ENCODE data around the gene ANAPC16.
A peak's percentile ranks its signal among the peaks of the same experiment; 100 is the strongest.
"Not testable (repeated sequence)": the region's sequence is repeated elsewhere in the genome, so short reads cannot be mapped to it uniquely, and the experiment has no call there.

Gene ANAPC16

GRCh38 chr10:72215611-72216549 lies at the start of gene ANAPC16, which contains the start of gene ASCC1:
Gene ANAPC16 (plus strand): TSS chr10:72216012. CDS start chr10:72223915, 7,903 bp downstream.
Gene ASCC1 (minus strand): TSS chr10:72216276. CDS start chr10:72213298, 2,978 bp downstream.
- FAIRE-seq = peak; percentile 41

DNA sequence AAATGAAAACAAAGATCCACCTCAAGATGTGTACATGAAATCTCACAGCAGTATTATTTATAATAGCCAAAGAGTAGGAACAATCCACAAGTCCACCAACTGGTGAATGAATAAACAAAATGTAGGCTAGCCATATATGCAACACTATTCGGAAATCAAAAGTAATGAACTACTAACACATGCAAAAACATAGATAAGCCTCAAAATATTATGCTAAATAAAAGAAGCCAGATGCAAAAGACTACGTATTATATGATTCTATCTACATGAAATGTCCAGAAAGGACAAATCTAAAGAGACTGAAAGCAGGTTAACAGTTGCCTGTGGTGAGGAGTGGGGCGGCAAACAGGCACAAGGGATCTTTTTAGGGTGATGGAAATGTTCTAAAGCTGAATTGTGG lies 48.7 kb upstream of the ANAPC16 start:
- FAIRE-seq = no peak

DNA sequence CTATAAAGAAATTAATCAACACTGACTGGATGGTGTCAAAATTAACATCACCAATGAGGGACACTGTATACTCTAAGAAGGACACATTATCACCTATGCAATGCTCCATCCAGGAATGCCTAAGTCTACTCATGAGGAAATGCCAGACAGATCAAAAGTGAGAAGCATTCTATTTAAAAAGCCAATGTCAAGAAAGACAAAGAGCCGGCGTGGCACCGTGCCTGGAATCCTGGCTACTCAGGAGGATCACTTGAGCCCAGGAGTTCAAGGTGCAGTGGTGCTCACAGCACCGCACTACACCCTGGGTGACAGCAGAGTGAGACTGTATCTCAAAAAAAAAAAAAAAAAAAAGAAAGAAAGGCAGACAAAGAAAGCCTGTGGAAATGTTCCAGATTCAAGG lies 45.5 kb upstream of the ANAPC16 start:
- FAIRE-seq = no peak

- FAIRE-seq = no peak
Measured at GRCh38 chr10:72170733-72171132, 45.1 kb upstream of the ANAPC16 start.

GRCh38 chr10:72171175-72171630 lies 44.6 kb upstream of the ANAPC16 start:
- FAIRE-seq = no peak

DNA sequence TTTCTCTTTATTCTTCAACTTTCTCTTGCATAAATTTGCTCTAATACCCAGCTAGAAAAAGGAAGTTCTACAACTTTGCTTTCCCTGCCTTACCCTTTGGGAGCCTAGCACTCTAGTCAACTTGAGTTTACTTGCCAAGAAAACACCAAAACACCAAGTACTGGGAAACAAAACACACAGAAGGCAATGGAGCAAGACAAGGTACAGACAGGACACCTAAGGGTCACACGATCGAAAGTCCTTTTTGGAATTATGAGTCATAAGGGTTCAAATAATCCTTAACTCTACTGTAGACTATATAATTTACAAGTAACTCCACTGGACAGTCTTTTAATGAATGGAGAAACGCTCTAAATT lies 42.6 kb upstream of the ANAPC16 start:
- FAIRE-seq = no peak

GRCh38 chr10:72173619-72174296 lies 42.1 kb upstream of the ANAPC16 start:
- peak; percentile 75 for FAIRE-seq

DNA sequence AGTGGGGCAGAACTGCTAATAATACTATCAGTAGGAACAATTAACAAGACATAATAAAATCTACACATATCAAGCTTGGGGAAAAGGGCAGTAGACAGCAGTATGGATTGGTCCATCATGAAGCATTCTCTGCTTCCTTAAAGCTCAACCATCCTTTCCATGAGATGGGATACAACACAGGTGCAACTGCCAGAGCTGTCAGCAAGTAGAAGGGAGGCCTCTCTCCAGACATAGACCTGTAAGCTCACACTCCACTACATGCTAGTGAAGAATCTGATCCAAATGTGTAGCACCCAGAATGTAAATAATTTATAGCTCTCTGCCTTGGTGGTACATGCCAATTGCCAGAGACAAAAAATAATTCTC lies 41.5 kb upstream of the ANAPC16 start:
- no peak for FAIRE-seq

GRCh38 chr10:72175149-72175548 lies 40.7 kb upstream of the ANAPC16 start:
- no peak for FAIRE-seq

- no peak for FAIRE-seq
Measured at GRCh38 chr10:72176701-72177100, 39.1 kb upstream of the ANAPC16 start.

- no peak for FAIRE-seq
Measured at GRCh38 chr10:72177454-72177853, 38.4 kb upstream of the ANAPC16 start.

DNA sequence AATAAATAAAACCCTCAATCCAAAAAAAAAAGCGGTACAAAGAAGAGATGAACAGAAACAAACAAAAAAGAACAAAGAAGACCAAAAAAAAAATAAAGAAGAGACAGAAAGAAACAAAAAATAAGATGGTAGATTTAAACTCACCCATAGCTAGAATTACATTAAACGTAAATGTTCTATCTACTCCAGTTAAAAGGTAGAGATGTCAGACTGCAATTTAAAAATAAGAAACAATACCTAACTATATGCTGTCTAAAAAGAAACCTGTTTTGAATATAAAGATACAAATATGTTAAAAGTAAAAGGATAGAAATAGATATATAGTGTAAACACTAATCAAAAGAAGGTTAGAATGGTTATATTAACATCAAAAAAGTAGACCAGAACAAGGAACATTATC lies 31.7 kb upstream of the ANAPC16 start:
- no peak for FAIRE-seq

- peak; percentile 89 for FAIRE-seq
Measured at GRCh38 chr10:72186258-72186981, 29.4 kb upstream of the ANAPC16 start.

- FAIRE-seq = no peak
Measured at GRCh38 chr10:72186982-72187330, 28.9 kb upstream of the ANAPC16 start.

DNA sequence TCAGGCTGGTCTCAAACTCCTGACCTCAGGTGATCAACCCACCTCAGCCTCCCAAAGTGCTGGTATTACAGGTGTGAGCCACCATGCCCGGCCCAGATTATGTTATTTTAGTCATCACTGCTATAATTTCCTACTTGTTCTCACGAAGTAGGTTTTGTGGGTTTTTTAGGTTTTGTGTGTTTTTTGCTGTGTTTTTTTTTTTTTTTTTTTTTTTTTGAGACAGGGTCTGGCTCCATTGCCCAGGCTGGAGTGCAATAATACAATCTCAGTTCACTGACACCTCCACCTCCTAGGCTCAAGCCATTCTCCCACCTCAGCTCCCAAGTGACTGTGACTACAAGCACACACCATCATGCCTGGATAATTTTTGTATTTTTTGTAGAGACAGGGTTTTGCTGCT lies 20.9 kb upstream of the ANAPC16 start:
- no peak for FAIRE-seq

DNA sequence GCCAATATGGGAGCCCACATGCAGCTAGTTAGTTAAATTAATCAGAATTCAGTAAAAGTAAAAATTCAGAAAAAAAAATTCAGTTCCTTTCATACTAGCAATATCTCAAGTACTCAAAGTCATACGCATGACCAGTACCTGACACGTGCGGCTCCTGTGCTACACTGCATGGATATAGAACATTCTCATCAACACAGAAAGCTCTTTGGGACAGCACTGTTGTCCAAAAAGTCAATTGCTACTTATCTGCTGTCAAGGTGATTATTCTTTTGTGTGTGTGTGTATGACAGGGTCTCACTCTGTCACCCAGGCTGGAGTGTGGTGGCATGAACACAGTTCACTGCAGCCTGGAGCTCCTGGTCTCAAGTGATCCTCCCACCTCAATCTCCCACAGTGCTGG lies 14.9 kb upstream of the ANAPC16 start:
- no peak for FAIRE-seq

- no peak for FAIRE-seq
Measured at GRCh38 chr10:72201293-72201692, 14.5 kb upstream of the ANAPC16 start.

DNA sequence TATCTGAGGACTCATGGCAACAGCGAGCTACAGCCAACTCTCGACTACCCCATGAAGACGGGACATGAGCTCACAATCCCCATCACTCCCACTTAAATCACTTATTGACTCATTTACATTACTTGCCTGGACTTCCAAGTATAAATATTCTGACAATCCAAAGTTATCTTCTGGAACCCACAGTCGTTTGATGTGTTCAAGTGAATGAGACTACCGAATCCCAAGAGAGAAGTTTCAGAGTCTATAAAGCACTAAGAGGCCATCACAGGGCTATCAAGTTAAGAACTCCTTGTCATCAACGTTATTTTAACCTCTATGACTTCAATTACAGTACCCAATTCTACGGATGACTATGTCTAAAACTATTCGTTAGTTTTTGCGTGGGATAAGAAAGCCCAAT lies 11.5 kb upstream of the ANAPC16 start:
- FAIRE-seq = no peak

DNA sequence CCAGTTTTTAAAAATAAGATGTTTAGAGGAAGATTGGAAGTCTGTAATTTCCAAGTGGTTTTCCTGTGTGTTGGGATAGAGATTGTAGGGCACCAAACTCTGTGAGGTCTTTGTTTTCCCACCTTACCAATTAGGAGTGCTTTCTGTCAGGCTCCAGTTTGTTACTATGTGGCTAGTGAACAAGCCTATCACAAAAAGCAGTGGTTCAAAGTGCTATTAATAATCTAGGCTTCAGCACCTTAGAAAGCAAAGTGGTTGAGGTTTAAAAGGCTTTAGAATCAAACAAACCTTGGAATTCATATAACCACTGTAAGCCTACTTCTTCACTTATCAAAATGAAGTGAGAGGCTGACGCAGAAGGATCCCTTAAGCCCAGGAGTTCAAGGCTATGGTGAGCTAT lies 11.1 kb upstream of the ANAPC16 start:
- FAIRE-seq = no peak

- no peak for FAIRE-seq
Measured at GRCh38 chr10:72206511-72207229, 9.1 kb upstream of the ANAPC16 start.

DNA sequence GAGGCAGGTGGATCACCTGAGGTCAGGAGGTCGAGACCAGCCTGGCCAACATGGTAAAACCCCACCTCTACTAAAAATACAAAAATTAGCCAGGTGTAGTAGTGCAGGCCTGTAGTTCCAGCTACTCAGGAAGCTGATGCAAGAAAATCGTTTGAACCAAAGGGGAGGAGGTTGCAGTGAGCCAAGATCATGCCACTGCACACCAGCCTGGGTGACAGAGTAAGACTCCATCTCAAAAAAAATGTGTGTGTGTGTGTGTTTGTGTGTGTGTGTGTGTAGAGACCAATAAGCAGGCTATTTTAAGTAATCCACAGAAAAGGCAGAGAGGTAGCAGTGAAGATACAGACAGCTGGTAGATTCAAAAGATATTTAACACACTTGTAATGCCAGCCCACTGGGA lies 7.3 kb upstream of the ANAPC16 start:
- not testable (repeated sequence) for FAIRE-seq

- not testable (repeated sequence) for FAIRE-seq
Measured at GRCh38 chr10:72211381-72211780, 4.4 kb upstream of the ANAPC16 start.

- not testable (repeated sequence) for FAIRE-seq
Measured at GRCh38 chr10:72211832-72212231, 4.0 kb upstream of the ANAPC16 start.

All from islet of Langerhans (tissue), 1 donor.